Type B pancreatic cell (in vitro differentiated cells): Measurements from ENCODE around the gene DCP1B. TPM values are rescaled to one million over a fixed set of nuclear protein-coding genes. Genes with fewer than 3 reads are reported as not detected.

Source experiments
- DNase-seq: peaks from one replicate; pipeline ENCODE4 v3.0.0; 2021; ENCODE audit warnings: mixed read lengths; ENCODE audit not compliant: unreplicated experiment; ENCODE audit errors: extremely low spot score
- H3K27ac Mint-ChIP-seq: 2 replicates; pipeline ENCODE4 v1.8.0; 2021; ENCODE audit warnings: mild to moderate bottlenecking, mixed read lengths
- H3K27me3 Mint-ChIP-seq: 2 replicates; pipeline ENCODE4 v1.8.0; 2021; ENCODE audit warnings: mixed read lengths
- H3K36me3 Mint-ChIP-seq: 2 replicates; pipeline ENCODE4 v1.8.0; 2021; ENCODE audit warnings: mixed read lengths
- H3K4me1 Mint-ChIP-seq: one replicate; pipeline ENCODE4 v1.8.0; 2021; ENCODE audit warnings: mixed read lengths; ENCODE audit not compliant: unreplicated experiment
- H3K4me3 Mint-ChIP-seq: 2 replicates; pipeline ENCODE4 v1.8.0; 2021; ENCODE audit warnings: mild to moderate bottlenecking, mixed read lengths
- H3K9me3 Mint-ChIP-seq: 2 replicates; pipeline ENCODE4 v1.8.0; 2021; ENCODE audit warnings: mixed read lengths
- CTCF ChIP-seq: fragments of 200-600 bp; sonication (generic); conservative IDR thresholded peaks from 2 replicates; pipeline ENCODE4 v1.5.0; 2021; ENCODE audit warnings: antibody characterized with exemption, mild to moderate bottlenecking
- long read RNA-seq: library from polyadenylated mRNA; unstranded; transcript quantifications from one replicate; pipeline ENCODE4 v2.0.0, GENCODE V29; 2020
- total RNA-seq: library from RNA; stranded (reverse); gene quantifications from 2 replicates; pipeline ENCODE4 v1.2.1, GENCODE V29; 2021; ENCODE audit warnings: low replicate concordance

The DCP1B gene
- total RNA-seq: 22.3 and 29.8 TPM in 2 replicates
- long read RNA-seq, transcript DCP1B-201 (9 exons, 2,086 nt): major isoform, 39 of 65 reads
- long read RNA-seq, transcript DCP1B-202 (3 exons, 2,231 nt): minor isoform, 15 of 65 reads
- long read RNA-seq, partial matches to known transcripts: 7 of 65 reads
- long read RNA-seq, other reads (novel, unspliced or antisense): 2 of 65 reads

- peak within 1 kb of the TSS; percentile 100 for H3K4me3 Mint-ChIP-seq
- H3K4me1 Mint-ChIP-seq: peaks cover under 1% of the 10 kb centered on the region
- peak; percentile 57 for TF ChIP-seq CTCF
- H3K9me3 Mint-ChIP-seq: no peaks in the 10 kb centered on the region
- peaks cover 3% of the 10 kb centered on the region for H3K36me3 Mint-ChIP-seq
- H3K27me3 Mint-ChIP-seq: no peaks in the 10 kb centered on the region
- peak; percentile 96 for DNase-seq
- peak within 1 kb of the TSS; percentile 98 for H3K27ac Mint-ChIP-seq
Measured at GRCh38 chr12:2004113-2004929, at the start of gene DCP1B. Gene DCP1B (minus strand): TSS chr12:2004457. CDS start chr12:2004431, 26 bp downstream.

- H3K36me3 Mint-ChIP-seq: peaks cover 10% of the 10 kb centered on the region
- no peak for TF ChIP-seq CTCF
- H3K27ac Mint-ChIP-seq: no peak overlapping the region
- H3K4me1 Mint-ChIP-seq: peaks cover 32% of the 10 kb centered on the region
- H3K9me3 Mint-ChIP-seq: no peaks in the 10 kb centered on the region
- no peak for DNase-seq
- H3K4me3 Mint-ChIP-seq: no peak overlapping the region
- peaks cover 85% of the 10 kb centered on the region for H3K27me3 Mint-ChIP-seq
Measured at GRCh38 chr12:2053691-2054090, 49.4 kb upstream of the DCP1B start.

GRCh38 chr12:2052826-2053678, 48.8 kb upstream of the DCP1B start, which contains the start of gene CACNA1C:
Gene CACNA1C (plus strand): TSS chr12:2052987. CDS start chr12:2053563, 576 bp downstream.
- peak within 1 kb of the TSS; percentile 70 for H3K27ac Mint-ChIP-seq
- H3K9me3 Mint-ChIP-seq: no peaks in the 10 kb centered on the region
- peaks cover 10% of the 10 kb centered on the region for H3K36me3 Mint-ChIP-seq
- DNase-seq: peak; percentile 77
- peaks cover 85% of the 10 kb centered on the region for H3K27me3 Mint-ChIP-seq
- TF ChIP-seq CTCF: peak; percentile 56
- H3K4me1 Mint-ChIP-seq: peaks cover 29% of the 10 kb centered on the region
- H3K4me3 Mint-ChIP-seq: peak within 1 kb of the TSS; percentile 95

GRCh38 chr12:2051700-2052621, 47.7 kb upstream of the DCP1B start:
- H3K4me3 Mint-ChIP-seq: peak overlapping the region; percentile 81
- no peaks in the 10 kb centered on the region for H3K9me3 Mint-ChIP-seq
- peaks cover 79% of the 10 kb centered on the region for H3K27me3 Mint-ChIP-seq
- H3K4me1 Mint-ChIP-seq: peaks cover 23% of the 10 kb centered on the region
- peaks cover 8% of the 10 kb centered on the region for H3K36me3 Mint-ChIP-seq
- peak overlapping the region; percentile 36 for H3K27ac Mint-ChIP-seq
- no peak for TF ChIP-seq CTCF
- DNase-seq: no peak
